GM04503 (cell line): Measurements from ENCODE around the gene HMGA1.

Experiments used
- DNase-seq: peaks from one replicate; pipeline ENCODE4 v3.0.0-alpha.2; 2012; ENCODE audit warnings: low read depth

The HMGA1 gene, protein sequence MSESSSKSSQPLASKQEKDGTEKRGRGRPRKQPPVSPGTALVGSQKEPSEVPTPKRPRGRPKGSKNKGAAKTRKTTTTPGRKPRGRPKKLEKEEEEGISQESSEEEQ

DNA sequence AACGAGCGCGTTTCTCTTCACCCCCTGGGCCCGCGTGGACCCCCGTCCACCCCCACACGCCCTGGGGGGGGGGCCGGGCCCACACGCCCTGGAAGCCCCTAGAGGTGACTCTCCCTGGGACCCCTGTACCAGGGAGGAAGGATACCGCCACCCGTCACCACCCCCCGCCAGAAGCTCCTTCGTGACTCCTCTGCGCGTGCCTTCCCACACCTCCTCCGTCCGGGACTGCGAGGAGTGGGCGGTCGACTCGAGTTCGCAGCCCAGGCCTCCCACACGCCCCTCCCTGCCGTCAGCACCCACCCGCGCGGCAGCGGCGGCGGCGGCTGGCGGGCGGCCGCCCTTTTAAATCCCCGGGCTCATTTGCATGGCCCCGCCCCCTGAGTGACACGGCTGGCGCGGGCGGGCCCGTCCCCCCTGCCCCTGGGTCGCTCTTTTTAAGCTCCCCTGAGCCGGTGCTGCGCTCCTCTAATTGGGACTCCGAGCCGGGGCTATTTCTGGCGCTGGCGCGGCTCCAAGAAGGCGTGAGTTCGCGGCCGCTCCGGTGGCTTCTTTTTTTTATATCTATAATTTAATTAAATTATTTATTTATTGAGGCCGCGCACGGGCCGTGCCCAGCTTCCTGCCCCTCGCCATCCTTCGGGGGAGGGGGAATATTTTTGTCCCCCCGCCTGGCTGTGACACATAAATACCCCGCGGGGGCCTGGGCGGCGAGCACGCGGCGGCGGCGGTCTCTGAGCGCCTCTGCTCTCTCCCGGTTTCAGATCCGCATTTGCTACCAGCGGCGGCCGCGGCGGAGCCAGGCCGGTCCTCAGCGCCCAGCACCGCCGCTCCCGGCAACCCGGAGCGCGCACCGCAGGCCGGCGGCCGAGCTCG lies at the start of gene HMGA1:
TSS of gene HMGA1 (plus strand) at position 431 of the 873 bp plus-strand sequence. CDS start 3,908 bp downstream, outside the sequence.
- no peak for DNase-seq

DNA sequence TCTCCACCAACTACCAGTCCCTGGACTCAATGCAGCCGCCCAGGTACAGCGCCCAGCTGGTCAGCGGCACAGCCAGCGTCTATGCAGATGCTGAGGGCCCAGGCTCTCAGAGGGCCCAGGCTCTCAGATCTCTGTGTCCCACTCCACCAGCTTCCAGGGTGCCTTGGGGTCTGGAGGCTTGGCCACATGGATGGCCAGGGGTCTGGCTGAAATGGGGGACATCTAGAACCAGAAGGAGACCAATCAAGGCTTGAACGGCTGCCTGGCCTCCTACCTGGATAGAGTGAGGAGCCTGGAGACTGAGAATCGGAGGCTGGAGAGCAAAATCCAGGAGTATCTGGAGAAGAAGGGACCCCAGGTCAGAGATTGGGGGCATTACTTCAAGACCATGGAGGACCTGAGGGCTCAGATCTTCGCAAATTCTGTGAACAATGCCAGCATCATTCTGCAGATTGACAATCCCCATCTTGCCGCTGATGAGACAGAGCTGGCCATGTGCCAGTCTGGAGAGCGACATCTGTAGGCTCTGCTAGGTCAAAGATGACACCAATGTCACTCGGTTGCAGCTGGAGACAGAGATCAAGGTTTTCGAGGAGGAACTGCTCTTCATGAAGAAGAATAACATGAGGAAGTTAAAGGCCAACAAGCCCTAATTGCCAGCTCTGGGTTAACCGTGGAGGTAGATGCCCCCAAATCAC lies 46.7 kb upstream of the HMGA1 start:
- DNase-seq = no peak

GRCh38 chr6:34190504-34191122 lies 46.1 kb upstream of the HMGA1 start:
- no peak for DNase-seq

DNA sequence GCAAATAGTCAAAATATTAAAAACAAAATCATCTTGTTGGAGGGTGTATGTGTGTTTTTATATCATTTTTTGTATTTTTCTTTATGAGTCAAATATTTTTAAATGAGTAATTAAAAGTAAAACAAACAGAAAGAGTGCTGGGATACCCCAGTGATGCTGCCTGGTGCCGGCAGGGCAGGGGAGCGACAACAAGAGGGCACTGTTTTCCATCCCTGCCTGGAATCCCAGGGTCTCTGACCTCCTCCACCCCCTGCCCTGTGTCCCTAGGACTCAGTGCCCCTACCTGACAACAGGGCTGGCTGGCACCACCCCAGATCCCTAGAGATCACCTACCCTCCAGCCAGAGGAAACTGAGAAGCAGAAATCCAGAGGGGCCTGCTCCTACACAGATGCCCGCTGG lies 41.9 kb upstream of the HMGA1 start:
- no peak for DNase-seq

DNA sequence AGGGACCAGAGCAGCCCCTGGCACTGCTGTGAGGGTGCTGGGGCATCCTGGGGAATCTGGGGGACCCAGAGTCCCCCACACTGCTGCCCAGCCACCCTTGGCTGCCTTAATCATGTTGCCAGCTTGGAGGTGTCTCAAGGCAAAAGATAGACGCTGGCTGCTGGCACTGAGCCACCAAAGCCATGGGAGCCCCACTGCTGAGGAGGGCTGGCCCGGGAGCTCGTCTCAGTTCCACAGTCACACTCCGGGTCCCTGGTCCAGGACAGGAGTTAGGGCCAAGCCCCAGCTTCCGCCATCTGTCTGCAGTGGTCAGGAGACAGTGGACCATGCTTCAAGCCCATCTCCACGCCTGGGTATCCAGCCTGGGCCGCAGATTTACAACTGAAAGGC lies 41.0 kb upstream of the HMGA1 start:
- DNase-seq = no peak

- DNase-seq = no peak
Observed at GRCh38 chr6:34196116-34196832, 40.4 kb upstream of the HMGA1 start.

- no peak for DNase-seq
Observed at GRCh38 chr6:34196833-34197195, 39.9 kb upstream of the HMGA1 start.

GRCh38 chr6:34200340-34200971 lies 36.2 kb upstream of the HMGA1 start:
- DNase-seq = no peak

DNA sequence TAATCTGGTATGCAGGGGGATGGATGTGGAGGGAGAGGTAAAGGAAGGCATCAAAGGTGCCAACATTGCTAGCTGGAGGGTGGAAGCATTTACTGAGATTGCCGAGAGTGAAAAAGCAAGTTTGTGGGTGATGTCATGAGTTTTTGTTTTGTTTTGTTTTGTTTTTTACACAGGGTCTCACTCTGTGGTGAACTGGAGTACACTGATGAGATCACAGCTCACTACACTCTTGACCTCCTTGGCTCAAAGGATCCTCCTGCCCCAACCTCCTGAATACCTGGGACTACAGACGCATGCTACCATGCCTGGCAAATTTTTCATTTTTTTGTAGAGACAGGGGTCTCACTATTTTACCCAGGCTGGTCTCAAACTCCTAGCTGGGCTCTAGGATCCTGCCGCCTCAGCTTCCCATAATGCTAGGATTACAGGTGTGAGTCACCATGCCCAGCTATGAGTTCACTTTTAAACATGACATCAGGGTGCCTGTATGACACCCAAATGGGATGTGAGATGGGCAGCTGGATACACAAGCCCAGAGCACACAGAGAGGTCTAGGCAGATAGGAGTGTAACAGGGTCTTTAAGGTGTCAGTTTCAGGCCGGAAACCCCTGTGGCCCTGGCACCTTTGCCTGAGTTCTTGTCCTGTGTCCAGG lies 35.1 kb upstream of the HMGA1 start:
- no peak for DNase-seq

DNA sequence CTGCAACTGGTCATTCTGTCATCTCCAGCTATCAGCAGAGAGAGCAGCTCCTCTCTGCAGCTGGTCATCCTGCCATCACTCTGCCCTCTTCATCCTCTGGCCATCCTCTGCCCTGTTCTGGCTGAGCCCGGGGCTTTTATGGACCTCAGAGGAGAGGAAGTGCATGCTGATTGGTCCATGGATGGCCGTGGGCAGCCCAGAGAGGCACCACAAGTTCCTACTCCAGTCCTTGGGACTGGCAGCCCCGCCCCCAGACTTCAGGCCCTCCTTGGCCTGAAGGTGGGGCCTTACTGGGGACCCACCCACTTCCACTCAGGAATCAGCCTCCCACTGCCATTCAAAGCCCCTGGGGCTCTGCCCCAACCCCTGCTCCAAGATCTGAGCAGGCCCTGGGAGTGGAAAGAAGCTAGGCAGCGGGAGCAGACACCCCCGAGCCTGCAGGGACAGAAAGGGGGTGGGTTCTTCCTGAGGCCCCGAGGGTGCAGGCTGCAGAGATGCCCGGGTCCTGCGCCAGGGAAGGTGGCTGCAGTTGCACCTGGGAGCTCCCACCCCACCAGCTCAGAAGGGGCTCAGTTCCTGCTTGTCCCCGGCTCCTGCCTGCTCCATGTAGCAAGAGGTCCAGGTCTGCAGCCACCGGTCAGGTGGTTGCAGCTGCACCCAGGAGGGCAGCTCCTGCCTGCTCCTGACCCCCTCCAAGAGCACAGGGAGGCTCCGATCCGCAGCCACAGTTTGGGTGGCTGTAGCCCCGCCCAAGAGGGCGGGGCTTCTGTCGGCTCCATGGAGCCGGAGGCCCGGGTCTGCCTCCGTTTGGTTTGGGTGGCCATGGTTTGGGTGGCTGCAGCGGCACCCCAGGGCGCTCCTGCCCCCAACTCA lies 34.1 kb upstream of the HMGA1 start:
- DNase-seq = no peak

DNA sequence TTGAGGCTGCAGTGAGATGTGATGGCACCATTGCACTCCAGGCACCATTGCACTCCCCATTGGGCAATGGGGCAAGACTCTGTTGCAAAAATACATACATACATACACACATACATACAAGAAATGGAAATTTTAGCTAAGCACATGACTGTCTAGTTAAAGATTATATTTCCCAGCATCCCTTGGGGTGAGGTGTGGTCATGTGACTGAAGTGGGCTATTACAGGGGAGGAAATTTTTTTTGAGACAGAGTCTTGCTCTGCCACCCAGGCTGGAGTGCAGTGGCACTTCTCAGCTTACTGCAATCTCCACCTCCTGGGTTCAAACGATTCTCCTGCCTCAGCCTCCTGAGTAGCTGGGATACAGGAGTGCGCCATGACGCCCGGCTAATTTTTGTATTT lies 32.0 kb upstream of the HMGA1 start:
- DNase-seq = no peak

DNA sequence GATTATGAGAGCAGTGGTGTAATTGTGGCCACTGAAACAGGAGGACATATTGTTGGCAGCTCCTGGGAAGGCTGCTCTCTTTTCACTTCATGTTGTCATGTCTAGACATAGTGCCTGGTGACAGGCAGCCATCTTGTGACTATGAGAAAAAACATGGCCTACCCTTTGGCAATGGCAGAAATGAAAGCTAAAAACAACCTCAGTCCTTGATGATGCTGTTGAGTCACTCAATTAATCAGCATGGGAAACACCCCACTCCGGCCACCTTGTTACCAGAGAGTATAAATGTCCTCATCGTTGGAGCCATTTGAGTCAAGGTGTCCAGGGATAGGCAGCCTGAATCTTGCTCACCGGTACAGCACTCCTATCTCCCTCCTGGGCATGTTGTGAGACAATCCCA lies 31.2 kb upstream of the HMGA1 start:
- DNase-seq = no peak

- no peak for DNase-seq
Observed at GRCh38 chr6:34205916-34206315, 30.8 kb upstream of the HMGA1 start.

DNA sequence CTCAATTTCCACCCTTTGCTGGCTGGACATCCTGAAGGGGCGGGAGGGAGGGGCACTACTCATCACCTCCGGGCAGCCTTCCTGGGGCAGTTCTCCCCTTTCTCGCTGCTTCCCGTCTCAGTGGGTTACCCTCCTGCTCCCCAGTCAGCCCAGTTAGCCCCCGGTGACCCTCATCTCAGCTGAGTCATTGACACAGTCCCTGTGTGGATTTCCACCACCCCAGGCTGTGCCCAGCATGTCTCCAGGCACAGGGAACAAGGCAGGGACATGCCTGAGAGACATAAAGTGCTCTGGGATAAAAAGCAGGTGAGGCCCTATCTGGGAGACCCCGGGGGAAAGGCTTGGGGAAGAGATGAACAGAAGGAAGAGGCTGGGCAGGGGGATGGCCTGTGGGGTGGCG lies 29.9 kb upstream of the HMGA1 start:
- DNase-seq = no peak

- no peak for DNase-seq
Observed at GRCh38 chr6:34207695-34208443, 28.8 kb upstream of the HMGA1 start.

DNA sequence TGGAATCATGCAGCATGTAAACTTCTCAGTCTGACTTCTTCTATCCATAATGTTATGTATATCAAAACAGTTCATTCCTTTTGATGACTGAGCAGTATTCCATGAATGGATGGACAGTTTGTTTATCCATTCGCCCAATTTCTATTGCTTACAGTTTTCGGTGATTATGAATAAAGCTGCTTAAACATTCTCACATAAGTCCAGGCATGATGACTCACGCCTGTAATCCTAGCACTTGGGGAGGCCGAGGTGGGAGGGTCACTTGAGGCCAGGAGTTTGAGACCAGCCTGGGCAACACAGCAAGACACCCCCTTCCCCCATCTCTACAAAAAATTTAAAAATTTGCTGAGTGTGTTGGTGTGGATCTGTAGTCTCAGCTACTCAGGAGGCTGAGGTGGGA lies 22.9 kb upstream of the HMGA1 start:
- DNase-seq = no peak

GRCh38 chr6:34218691-34219090 lies 18.0 kb upstream of the HMGA1 start:
- DNase-seq = no peak

- no peak for DNase-seq
Observed at GRCh38 chr6:34223381-34223955, 13.2 kb upstream of the HMGA1 start.
